ENCODE results near the gene LIMCH1. TPM values are rescaled to one million over a fixed set of nuclear protein-coding genes. Genes with fewer than 3 reads are reported as not detected.

LIMCH1 gene
- total and polyA plus RNA-seq, 2 of the 8 experiments (the other 6 are each of a cell fraction or from before 2014, with no cell fraction given): 2.7 to 3.0 TPM

GRCh38 chr4:41509451-41509866 is 28.5 kb upstream of the LIMCH1 start:
- H3K36me3 ChIP-seq (ENCODE audit: control insufficient read depth in 2 of 4, insufficient read depth in 4 of 4, low read length in 3 of 4): no peaks in the 10 kb centered on the region; a peak in 1 of 8 replicates
- WGBS, 2 experiments (ENCODE audit: extremely low coverage in 1 of 2, insufficient coverage in 1 of 2, insufficient read length in 1 of 2, insufficient replicate concordance in 2 of 2, low coverage in 1 of 2, low lambda C conversion rate in 2 of 2, missing lambda C conversion rate in 1 of 2): 95% methylated on average over 2 of the region's 2 CpGs; no CpG with 5 or more reads in 1 of the 2 experiments
- no peaks in the 10 kb centered on the region for H3K79me2 ChIP-seq (ENCODE audit: control insufficient read depth in 1 of 2, insufficient read depth in 2 of 2, low read length in 2 of 2)
- no peak overlapping the region for H2BK20ac ChIP-seq (ENCODE audit: low read length)
- H3K4me2 ChIP-seq (ENCODE audit: insufficient read depth in 1 of 2, low read depth in 2 of 2, low read length in 2 of 2): no peak overlapping the region
- TF ChIP-seq SIN3A (conservative IDR thresholded peaks at IDR 0.05 in 1 of 2, IDR thresholded peaks at IDR 0.05 in 1 of 2; ENCODE audit: low read depth in 1 of 2, low read length in 2 of 2): no peak
- no peak for TF ChIP-seq GTF2F1 (IDR thresholded peaks at IDR 0.05; ENCODE audit: borderline replicate concordance, low read depth, low read length)
- TF ChIP-seq RBBP5 (IDR thresholded peaks at IDR 0.05; ENCODE audit: borderline replicate concordance, low read depth, low read length): no peak
- TF ChIP-seq PHF8 (conservative IDR thresholded peaks at IDR 0.05; ENCODE audit: low read depth, low read length): no peak
- no peak for TF ChIP-seq HDAC2 (IDR thresholded peaks at IDR 0.05; ENCODE audit: borderline replicate concordance in 1 of 2, low read depth in 2 of 2, low read length in 2 of 2)
- TF ChIP-seq SRF (IDR thresholded peaks at IDR 0.05; ENCODE audit: low read depth, low read length): no peak
- TF ChIP-seq SIX5 (IDR thresholded peaks at IDR 0.05; ENCODE audit: low read depth, low read length): no peak
- TF ChIP-seq SP4 (IDR thresholded peaks at IDR 0.05; ENCODE audit: low read length): no peak
- TF ChIP-seq, protein P1, sequence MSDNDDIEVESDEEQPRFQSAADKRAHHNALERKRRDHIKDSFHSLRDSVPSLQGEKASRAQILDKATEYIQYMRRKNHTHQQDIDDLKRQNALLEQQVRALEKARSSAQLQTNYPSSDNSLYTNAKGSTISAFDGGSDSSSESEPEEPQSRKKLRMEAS (IDR thresholded peaks at IDR 0.05): no peak
- no peak for TF ChIP-seq RFX5 (IDR thresholded peaks at IDR 0.05; ENCODE audit: borderline replicate concordance, low read depth, low read length)
- TF ChIP-seq TEAD4 (IDR thresholded peaks at IDR 0.05; ENCODE audit: low read depth, low read length): no peak
- no peaks in the 10 kb centered on the region for H3K27me3 ChIP-seq (replicated peaks in 1 of 4; ENCODE audit: control insufficient read depth in 3 of 4, extremely low read depth in 1 of 4, insufficient read depth in 3 of 4, low read length in 3 of 4)
- no peak overlapping the region for H3K27ac ChIP-seq (ENCODE audit: low read depth, low read length)
- H3K56ac ChIP-seq (replicated peaks; ENCODE audit: insufficient read length, low read depth, low read length): no peak overlapping the region
- no peak overlapping the region for H4K91ac ChIP-seq (replicated peaks; ENCODE audit: insufficient read length, low read length)
- H3K4me3 ChIP-seq (ENCODE audit: extremely low read depth in 1 of 4, insufficient read depth in 2 of 4, low read depth in 3 of 4, low read length in 4 of 4): no peak overlapping the region
- H3K4ac ChIP-seq (replicated peaks; ENCODE audit: insufficient read length, low read depth, low read length): no peak overlapping the region
- H3K9me3 ChIP-seq (ENCODE audit: insufficient read depth in 2 of 2, low read depth in 1 of 2, low read length in 1 of 2): no peaks in the 10 kb centered on the region
- H3K23me2 ChIP-seq (ENCODE audit: low read depth, low read length): no peaks in the 10 kb centered on the region
- no peak overlapping the region for H2AFZ ChIP-seq (ENCODE audit: low read length)
- no peak overlapping the region for H4K5ac ChIP-seq (ENCODE audit: insufficient read length, low read depth, low read length)
- H3K79me1 ChIP-seq (ENCODE audit: low read depth, low read length): no peaks in the 10 kb centered on the region
- H3K23ac ChIP-seq (ENCODE audit: insufficient read length): no peak overlapping the region
- no peak overlapping the region for H2BK12ac ChIP-seq (ENCODE audit: low read depth, low read length)
- H2AK5ac ChIP-seq (ENCODE audit: low read depth, low read length): no peak overlapping the region
- no peak overlapping the region for H3K14ac ChIP-seq (ENCODE audit: insufficient read length)
- no peak overlapping the region for H4K8ac ChIP-seq (ENCODE audit: extremely low read depth, insufficient read depth, low read length)
- ChIA-PET CTCF (ENCODE audit: partially characterized antibody) (no interaction called here), POLR2A (ENCODE audit: partially characterized antibody) (interaction anchor here (0.8 kb wide), 1 partner anchor 253 kb away, joined by 3 read pairs; the partner anchor contains the start of gene UCHL1)
- no peak overlapping the region for H3K9ac ChIP-seq (replicated peaks in 1 of 4; ENCODE audit: extremely low read depth in 1 of 4, low read depth in 3 of 4, low read length in 3 of 4)
- H2BK15ac ChIP-seq (ENCODE audit: low read length): no peak overlapping the region
- H2BK5ac ChIP-seq (ENCODE audit: low read depth, low read length): no peak overlapping the region
- no peak for FAIRE-seq
- H4K20me1 ChIP-seq (replicated peaks in 1 of 2; ENCODE audit: control insufficient read depth in 1 of 2, insufficient read depth in 2 of 2, low read length in 2 of 2): no peaks in the 10 kb centered on the region
- peaks cover 0 to under 1% (median 0%) of the 10 kb centered on the region in 4 experiments; a peak in 2 of 7 replicates for H3K4me1 ChIP-seq (replicated peaks in 1 of 4; ENCODE audit: control insufficient read depth in 3 of 4, insufficient read depth in 4 of 4, low read length in 3 of 4)
- no peak for DNase-seq (ENCODE audit: low read depth in 1 of 2, low spot score in 2 of 2)
- H3K18ac ChIP-seq (ENCODE audit: extremely low read depth, low read length): no peak overlapping the region
- H2BK120ac ChIP-seq (replicated peaks; ENCODE audit: low read depth, low read length): no peak overlapping the region
